Measurements from ENCODE around the gene MC3R. TPM values are rescaled to one million over a fixed set of nuclear protein-coding genes. Genes with fewer than 3 reads are reported as not detected.

Gene MC3R
- polyA plus RNA-seq, 2 of the 4 experiments (the other 2 are of a cell fraction), result not detected

GRCh38 chr20:56228021-56228420, 20.5 kb upstream of the MC3R start:
- DNase-seq (ENCODE audit: low read depth in 1 of 2, low spot score in 1 of 2) (no peak), ATAC-seq (no peak), FAIRE-seq (no peak)
- CTCF ChIA-PET, result no interaction called here
- H3K4me3 ChIP-seq, result no peak overlapping the region
- TF ChIP-seq HOXB5 (CRISPR knock-in tag; IDR thresholded peaks at IDR 0.05) (no peak), MYC (IDR thresholded peaks at IDR 0.05; ENCODE audit: borderline replicate concordance, low read length) (no peak), CBX2 (IDR thresholded peaks at IDR 0.05; ENCODE audit: borderline replicate concordance, low read depth) (no peak), GATA3 (IDR thresholded peaks at IDR 0.05; ENCODE audit: borderline replicate concordance) (no peak), SREBF2 (IDR thresholded peaks at IDR 0.05) (no peak), PBX3 (IDR thresholded peaks at IDR 0.05) (no peak), BCL3 (IDR thresholded peaks at IDR 0.05) (no peak), RAD21 (conservative IDR thresholded peaks at IDR 0.05 in 1 of 2, IDR thresholded peaks at IDR 0.05 in 1 of 2) (no peak)
- no peaks in the 10 kb centered on the region for H3K4me1 ChIP-seq
- POLR2A ChIA-PET, result no interaction called here
- no peak overlapping the region for H3K4me2 ChIP-seq
- 0% methylated on average over 3 of the region's 3 CpGs for WGBS (ENCODE audit: missing lambda C conversion rate)
- no peaks in the 10 kb centered on the region for H3K9me3 ChIP-seq
- no peak overlapping the region for H3K27ac ChIP-seq

GRCh38 chr20:56229812-56230211, 18.7 kb upstream of the MC3R start:
- ChIA-PET CTCF (no interaction called here), POLR2A (no interaction called here)
- DNase-seq (ENCODE audit: low read depth in 1 of 2, low spot score in 1 of 2) (no peak), ATAC-seq (no peak), FAIRE-seq (no peak)
- TF ChIP-seq CEBPB (IDR thresholded peaks at IDR 0.05) (0 out of 4 replicates have a peak, but pooled peaks of 1 of the 2 experiments have one; percentile 24), HEYL (CRISPR knock-in tag; IDR thresholded peaks at IDR 0.05) (no peak)
- Histone ChIP-seq H3K4me3 (no peak overlapping the region), H3K27ac (no peak overlapping the region), H3K4me2 (no peak overlapping the region), H3K9me3 (0 out of 3 replicates have a peak, but pooled peaks cover 6% of the 10 kb centered on the region), H3K4me1 (no peaks in the 10 kb centered on the region)

- Histone ChIP-seq H3K27ac (no peak overlapping the region), H3K9me3 (0 out of 3 replicates have a peak, but pooled peaks cover 6% of the 10 kb centered on the region), H3K4me3 (no peak overlapping the region), H3K4me2 (no peak overlapping the region), H3K4me1 (no peaks in the 10 kb centered on the region)
- ChIA-PET POLR2A (no interaction called here), CTCF (interaction anchor here (0.7 to 1.3 kb wide), 4 partner anchors 10 to 110 kb away, joined by 3 to 6 read pairs (median 4); no protein-coding TSS in a partner anchor)
- FAIRE-seq (no peak), ATAC-seq (no peak), DNase-seq (ENCODE audit: low read depth in 1 of 2, low spot score in 1 of 2) (no peak)
- 7% methylated on average over 3 of the region's 3 CpGs for WGBS (ENCODE audit: missing lambda C conversion rate)
- TF ChIP-seq EP300 (IDR thresholded peaks at IDR 0.05), result no peak
- TF ChIP-seq ZNF302 (CRISPR knock-in tag; IDR thresholded peaks at IDR 0.05), result no peak
- no peak for TF ChIP-seq ESRRA (IDR thresholded peaks at IDR 0.05; ENCODE audit: borderline replicate concordance, low read length)
- no peak for TF ChIP-seq CHD4 (IDR thresholded peaks at IDR 0.05; ENCODE audit: borderline replicate concordance)
- peak; percentile 57 for TF ChIP-seq USF2 (IDR thresholded peaks at IDR 0.05)
These were observed 14.4 kb upstream of the MC3R start for GRCh38 chr20:56234110-56234509.

GRCh38 chr20:56237335-56237734, 11.2 kb upstream of the MC3R start:
- DNase-seq (ENCODE audit: low read depth in 1 of 2, low spot score in 1 of 2) (no peak), ATAC-seq (no peak), FAIRE-seq (no peak)
- ChIA-PET POLR2A (no interaction called here), CTCF (no interaction called here)
- H3K4me2 ChIP-seq, result no peak overlapping the region
- no peak overlapping the region for H3K27ac ChIP-seq
- no peak for TF ChIP-seq FOXS1 (CRISPR knock-in tag; IDR thresholded peaks at IDR 0.05)
- no peak for TF ChIP-seq NR3C1 (IDR thresholded peaks at IDR 0.05)
- TF ChIP-seq RNF2 (IDR thresholded peaks at IDR 0.05; ENCODE audit: borderline replicate concordance, low read depth), result no peak
- TF ChIP-seq GATA3 (IDR thresholded peaks at IDR 0.05; ENCODE audit: borderline replicate concordance), result no peak
- TF ChIP-seq ESRRA (IDR thresholded peaks at IDR 0.05; ENCODE audit: borderline replicate concordance, low read length), result no peak
- no peak for TF ChIP-seq HOXB13 (CRISPR knock-in tag; IDR thresholded peaks at IDR 0.05; ENCODE audit: low read depth)
- TF ChIP-seq JUN (IDR thresholded peaks at IDR 0.05), result no peak
- TF ChIP-seq RAD21 (conservative IDR thresholded peaks at IDR 0.05 in 1 of 2, IDR thresholded peaks at IDR 0.05 in 1 of 2), result no peak
- H3K4me3 ChIP-seq, result no peak overlapping the region
- H3K4me1 ChIP-seq, result no peaks in the 10 kb centered on the region
- 0 out of 3 replicates have a peak, but pooled peaks cover 6% of the 10 kb centered on the region for H3K9me3 ChIP-seq

All from A549 (cell line).